ENCODE data around the gene PLEKHA6.

PLEKHA6 gene

GRCh38 chr1:204176049-204176448 is 183.7 kb downstream of the PLEKHA6 start:
- no peak for DNase-seq

DNA sequence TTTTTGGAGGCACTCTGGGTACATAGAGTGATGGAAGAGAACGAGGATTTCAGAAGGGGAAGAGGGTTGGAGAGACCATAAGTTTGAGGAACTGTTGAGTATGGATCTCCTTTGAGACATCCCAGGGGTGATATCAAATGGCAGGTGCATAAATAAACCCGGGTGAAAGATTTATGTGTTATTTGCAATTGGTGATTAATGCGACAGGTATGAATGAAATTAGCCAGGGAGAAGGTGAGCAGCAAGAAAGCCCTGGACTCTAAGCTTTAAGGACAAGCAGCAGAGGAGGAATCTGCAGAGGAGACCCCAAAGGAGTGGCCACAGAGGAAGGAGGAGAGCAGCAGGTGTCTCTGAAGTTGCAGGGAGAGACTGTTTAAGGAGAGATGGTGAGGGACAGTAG is 184.8 kb downstream of the PLEKHA6 start:
- no peak for DNase-seq

DNA sequence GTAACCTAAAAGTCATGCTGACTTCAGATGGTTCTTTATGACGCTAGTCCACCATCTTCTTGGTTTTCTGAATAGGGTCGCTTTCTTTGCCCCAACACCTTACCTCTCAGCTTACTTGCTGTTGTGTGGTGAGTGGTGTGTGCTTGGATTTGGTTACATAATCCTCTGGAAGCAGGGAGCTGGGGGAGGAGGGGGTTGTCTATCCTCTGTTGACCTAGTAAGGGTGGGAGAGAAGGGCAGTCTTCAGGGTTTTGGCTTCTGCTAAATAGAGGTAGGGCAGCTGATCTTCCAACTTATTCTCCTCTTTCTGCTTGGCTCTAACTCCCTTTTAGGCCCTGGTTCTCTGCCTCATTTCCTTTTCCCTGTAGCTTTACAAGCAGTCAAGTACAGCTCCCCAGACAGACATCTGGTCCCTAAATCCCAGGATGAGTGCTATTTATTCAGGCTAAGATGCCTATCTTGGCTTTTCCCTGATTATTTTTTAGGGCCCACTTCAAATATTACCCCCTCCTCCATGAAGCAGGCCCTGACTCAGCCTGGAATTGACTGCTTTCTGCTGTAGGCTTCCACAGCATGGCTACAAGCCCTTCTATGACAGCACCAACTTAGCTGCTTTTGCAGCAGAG is 187.2 kb downstream of the PLEKHA6 start:
- DNase-seq = no peak

GRCh38 chr1:204171751-204172178 is 188.0 kb downstream of the PLEKHA6 start:
- DNase-seq = no peak

DNA sequence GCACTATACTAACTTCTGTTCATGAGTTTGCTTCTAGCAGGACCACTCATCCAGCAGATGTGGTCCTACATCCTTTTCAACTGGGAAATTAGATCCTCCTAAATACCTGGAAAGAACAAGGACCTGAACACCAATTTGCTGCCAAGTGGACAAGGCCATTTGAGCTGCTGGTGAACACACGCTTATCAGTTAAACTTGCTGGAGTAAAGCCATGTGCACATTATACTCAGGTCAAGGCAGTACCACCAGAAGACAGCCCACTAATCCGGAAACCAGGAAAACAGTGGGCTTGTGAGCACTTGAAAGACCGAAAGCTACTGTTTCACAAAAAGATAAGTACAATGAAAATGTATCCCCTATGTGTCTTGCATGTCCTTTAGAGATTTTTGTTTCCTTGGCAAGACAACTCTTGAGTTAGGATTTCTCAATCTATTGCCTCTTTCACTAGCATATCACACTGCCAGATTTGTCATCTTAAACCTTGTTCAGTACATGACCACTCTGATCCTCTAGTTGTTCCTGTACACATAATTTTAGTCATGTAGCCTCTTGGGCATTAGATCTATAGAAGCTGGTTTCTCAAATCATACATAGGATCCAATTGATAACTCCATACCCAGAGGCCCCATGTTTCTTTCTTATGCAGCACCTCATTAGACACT is 189.1 kb downstream of the PLEKHA6 start:
- no peak for DNase-seq

DNA sequence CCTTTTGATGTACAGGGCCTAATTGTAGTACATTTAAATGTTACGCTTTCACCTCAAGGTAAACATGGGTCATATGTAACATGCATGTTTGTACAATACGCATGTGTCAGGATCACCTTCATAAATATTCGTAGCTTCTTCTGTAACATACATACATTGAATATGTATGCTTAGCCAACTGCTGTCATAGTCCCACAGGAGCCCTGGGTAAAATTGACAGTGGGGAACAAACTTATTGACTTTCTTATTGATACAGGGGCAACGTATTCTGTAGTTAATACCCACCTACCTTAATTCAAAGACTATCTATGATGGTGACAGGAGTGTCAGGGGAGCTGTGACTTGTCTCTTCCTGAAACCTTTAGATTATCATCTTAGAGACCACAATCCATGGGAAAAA is 189.9 kb downstream of the PLEKHA6 start:
- no peak for DNase-seq
